IPS DF 6.9 (cell line): ENCODE measurements around the gene UBE2I.

Source experiments
- DNase-seq: peaks from one replicate; pipeline ENCODE4 v3.0.0-alpha.2; 2013; ENCODE audit warnings: low read depth, low spot score
- H3K27ac ChIP-seq: one replicate; pipeline ENCODE4 v1.5.1; 2013; ENCODE audit warnings: low read length, control low read depth
- H3K27me3 ChIP-seq: 2 replicates; pipeline ENCODE4 v1.6.1; 2013; ENCODE audit warnings: mild to moderate bottlenecking, low read length; ENCODE audit not compliant: control insufficient read depth, insufficient read depth
- H3K36me3 ChIP-seq: 2 replicates; pipeline ENCODE4 v1.6.1; 2013; ENCODE audit warnings: low read length; ENCODE audit not compliant: control insufficient read depth, insufficient read depth
- H3K4me1 ChIP-seq: 2 replicates; pipeline ENCODE4 v1.6.1; 2013; ENCODE audit warnings: low read length; ENCODE audit not compliant: control insufficient read depth, insufficient read depth
- H3K4me3 ChIP-seq: 2 replicates; pipeline ENCODE4 v1.5.1; 2013; ENCODE audit warnings: mild to moderate bottlenecking, low read length
- H3K9me3 ChIP-seq: 2 replicates; pipeline ENCODE4 v1.6.1; 2013; ENCODE audit warnings: low read length, inconsistent platforms; ENCODE audit not compliant: control insufficient read depth, insufficient read depth
- WGBS: extraction: QIAGEN DNeasy Blood & Tissue Kit; methylation state at CpG from one replicate; pipeline ENCODE4 v1.1.7; 2013; ENCODE audit warnings: mixed read lengths, missing lambda C conversion rate; ENCODE audit not compliant: insufficient read length, insufficient coverage; 5-methylcytosine and 5-hydroxymethylcytosine counted together

UBE2I gene

GRCh38 chr16:1308977-1309885 lies at the start of gene UBE2I:
Gene UBE2I (plus strand): TSS chr16:1309636. CDS start chr16:1314031, 4,395 bp downstream.
- Histone ChIP-seq H3K27ac (no peak within 1 kb of the TSS), H3K4me1 (peaks cover 4% of the 10 kb centered on the region; the same call in 1 of the 2 replicates), H3K9me3 (no peaks in the 10 kb centered on the region), H3K27me3 (no peaks in the 10 kb centered on the region), H3K4me3 (peak within 1 kb of the TSS; percentile 94), H3K36me3 (peaks cover 13% of the 10 kb centered on the region)
- peak; percentile 89 for DNase-seq
- WGBS, result no CpG with 5 or more reads among the region's 117 CpGs

- Histone ChIP-seq H3K4me1 (peaks cover 5% of the 10 kb centered on the region), H3K9me3 (no peaks in the 10 kb centered on the region), H3K27ac (no peak overlapping the region), H3K4me3 (no peak overlapping the region), H3K36me3 (no peaks in the 10 kb centered on the region; the same call in 1 of the 2 replicates), H3K27me3 (no peaks in the 10 kb centered on the region; the same call in 1 of the 2 replicates)
- no peak for DNase-seq
- no CpG with 5 or more reads among the region's 11 CpGs for WGBS
Measured at GRCh38 chr16:1259760-1260068, 49.7 kb upstream of the UBE2I start.

DNA sequence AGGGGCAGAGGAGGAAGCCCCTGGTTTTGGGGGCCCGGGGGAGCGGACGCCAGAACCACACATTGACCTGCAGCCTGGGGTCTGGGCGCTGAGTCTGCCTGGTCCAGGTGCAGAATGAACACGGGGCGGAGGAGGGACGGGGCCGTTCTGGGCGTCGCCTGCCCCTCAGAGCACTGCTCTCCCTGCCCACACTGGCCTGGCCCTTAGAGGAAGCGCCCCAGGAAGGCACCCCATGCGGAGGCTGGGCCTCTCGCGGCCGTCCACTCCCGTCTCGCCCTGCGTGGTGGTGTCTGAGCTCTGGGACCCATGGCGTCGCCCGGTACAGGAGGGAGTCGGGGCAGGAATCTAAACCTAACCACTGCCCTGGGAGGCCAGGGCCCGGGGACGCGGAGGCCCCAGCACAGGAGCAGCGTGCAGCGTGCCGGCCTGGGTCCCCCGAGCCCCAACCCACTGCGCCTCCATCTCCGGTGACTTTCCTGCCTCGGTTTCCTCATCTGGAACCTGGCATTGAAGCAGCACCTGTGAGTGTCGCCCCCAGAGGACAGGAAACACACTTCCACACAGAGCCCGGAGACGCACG lies 49.2 kb upstream of the UBE2I start:
- no CpG with 5 or more reads among the region's 36 CpGs for WGBS
- Histone ChIP-seq H3K36me3 (no peaks in the 10 kb centered on the region; the same call in 1 of the 2 replicates), H3K27me3 (no peaks in the 10 kb centered on the region; the same call in 1 of the 2 replicates), H3K27ac (no peak overlapping the region), H3K4me1 (peaks cover 7% of the 10 kb centered on the region), H3K4me3 (no peak overlapping the region), H3K9me3 (no peaks in the 10 kb centered on the region)
- no peak for DNase-seq

DNA sequence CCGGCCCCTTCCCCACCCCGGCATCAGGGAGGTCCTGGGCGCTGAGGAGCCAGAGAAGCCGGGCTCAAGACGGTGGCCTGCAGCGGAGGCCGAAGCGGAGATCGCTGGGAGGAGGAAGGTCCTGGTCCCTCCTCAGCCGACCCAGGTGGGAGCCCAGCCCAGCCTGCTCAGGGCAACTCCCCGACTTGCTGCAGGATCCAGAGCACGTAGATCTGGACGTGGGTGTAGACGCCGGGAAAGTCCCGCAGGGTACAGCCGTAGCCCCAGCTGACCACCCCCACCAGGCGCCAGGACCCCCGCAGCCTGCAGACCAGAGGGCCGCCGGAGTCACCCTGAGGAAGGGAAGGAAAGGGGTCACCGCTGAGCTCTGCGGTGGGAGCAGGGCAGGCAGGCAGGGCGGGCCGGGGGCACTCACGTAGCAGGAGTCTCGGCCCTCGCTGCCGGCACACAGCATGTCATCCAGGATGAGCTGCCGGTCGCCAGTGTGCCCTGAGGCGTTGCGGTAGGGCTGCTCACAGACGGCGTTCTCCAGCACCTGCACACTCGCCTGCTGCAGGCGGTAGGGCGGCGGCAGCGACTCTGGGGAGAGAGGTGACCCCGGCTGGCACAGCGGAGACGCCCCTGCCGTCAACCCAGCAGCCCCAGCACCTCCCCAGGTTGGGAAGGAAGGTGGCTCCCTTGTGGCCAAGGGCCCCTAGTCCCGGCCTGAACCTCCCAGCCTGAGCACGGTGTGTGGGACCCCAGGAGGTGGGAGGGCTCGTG lies 48.1 kb upstream of the UBE2I start:
- no peaks in the 10 kb centered on the region; the same call in 1 of the 2 replicates for H3K27me3 ChIP-seq
- no peak for DNase-seq
- WGBS, result no CpG with 5 or more reads among the region's 47 CpGs

GRCh38 chr16:1262210-1262845 lies 47.1 kb upstream of the UBE2I start:
- no CpG with 5 or more reads among the region's 32 CpGs for WGBS
- Histone ChIP-seq H3K4me3 (no peak overlapping the region), H3K9me3 (no peaks in the 10 kb centered on the region)

More for the DNA sequence above, 48.1 kb upstream of the UBE2I start:
- Histone ChIP-seq H3K9me3 (no peaks in the 10 kb centered on the region), H3K4me3 (no peak overlapping the region), H3K27ac (no peak overlapping the region), H3K4me1 (peaks cover 7% of the 10 kb centered on the region), H3K36me3 (no peaks in the 10 kb centered on the region; the same call in 1 of the 2 replicates)

GRCh38 chr16:1262846-1263221 lies 46.6 kb upstream of the UBE2I start:
- Histone ChIP-seq H3K4me1 (peaks cover 7% of the 10 kb centered on the region), H3K9me3 (no peaks in the 10 kb centered on the region), H3K27me3 (no peaks in the 10 kb centered on the region; the same call in 1 of the 2 replicates), H3K4me3 (no peak overlapping the region), H3K27ac (no peak overlapping the region), H3K36me3 (no peaks in the 10 kb centered on the region; the same call in 1 of the 2 replicates)
- no peak for DNase-seq
- WGBS, result no CpG with 5 or more reads among the region's 9 CpGs

More at GRCh38 chr16:1262210-1262845, 47.1 kb upstream of the UBE2I start:
- DNase-seq, result no peak
- Histone ChIP-seq H3K27me3 (no peaks in the 10 kb centered on the region; the same call in 1 of the 2 replicates), H3K27ac (no peak overlapping the region), H3K4me1 (peaks cover 7% of the 10 kb centered on the region), H3K36me3 (no peaks in the 10 kb centered on the region; the same call in 1 of the 2 replicates)

DNA sequence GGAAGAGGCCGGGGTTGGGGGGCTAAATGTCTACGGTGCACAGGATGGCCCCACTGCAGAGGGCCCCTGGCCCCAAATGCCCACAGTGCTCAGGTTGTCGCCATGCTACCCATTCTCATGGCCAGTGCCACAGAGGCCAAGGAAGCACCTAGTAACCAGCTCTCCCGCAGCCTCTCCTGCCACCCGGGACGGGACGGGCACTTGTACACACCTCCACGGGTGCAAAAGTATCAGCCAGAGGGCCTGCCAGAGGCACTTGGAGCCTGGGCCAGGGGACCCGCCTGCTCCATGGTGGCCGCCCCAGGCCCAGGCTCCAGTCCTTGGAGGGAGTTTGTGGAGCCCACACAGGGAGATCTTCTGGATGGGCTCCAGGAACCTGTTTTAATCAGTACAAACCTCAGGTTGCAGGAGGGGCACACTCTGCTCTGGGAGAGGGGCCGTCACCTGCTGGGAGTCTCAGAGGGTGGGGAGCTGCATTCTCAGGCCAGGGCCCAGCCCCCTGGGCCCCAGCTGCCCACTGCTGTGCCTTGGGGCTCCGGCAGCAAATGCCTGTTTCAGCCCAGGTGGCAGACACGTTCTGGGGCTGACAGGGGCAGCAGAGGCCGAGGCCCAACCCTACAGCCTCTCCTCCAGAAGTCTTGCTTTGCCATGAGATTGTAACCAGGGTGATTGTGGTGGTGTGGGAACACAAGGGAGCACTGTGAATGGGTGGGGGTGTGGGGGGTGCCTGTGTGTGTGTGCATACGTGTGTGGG lies 45.7 kb upstream of the UBE2I start:
- Histone ChIP-seq H3K9me3 (no peaks in the 10 kb centered on the region), H3K27ac (no peak overlapping the region), H3K27me3 (no peaks in the 10 kb centered on the region; the same call in 1 of the 2 replicates), H3K4me3 (no peak overlapping the region), H3K36me3 (no peaks in the 10 kb centered on the region; the same call in 1 of the 2 replicates), H3K4me1 (peaks cover 7% of the 10 kb centered on the region)
- no peak for DNase-seq
- WGBS, result no CpG with 5 or more reads among the region's 15 CpGs

DNA sequence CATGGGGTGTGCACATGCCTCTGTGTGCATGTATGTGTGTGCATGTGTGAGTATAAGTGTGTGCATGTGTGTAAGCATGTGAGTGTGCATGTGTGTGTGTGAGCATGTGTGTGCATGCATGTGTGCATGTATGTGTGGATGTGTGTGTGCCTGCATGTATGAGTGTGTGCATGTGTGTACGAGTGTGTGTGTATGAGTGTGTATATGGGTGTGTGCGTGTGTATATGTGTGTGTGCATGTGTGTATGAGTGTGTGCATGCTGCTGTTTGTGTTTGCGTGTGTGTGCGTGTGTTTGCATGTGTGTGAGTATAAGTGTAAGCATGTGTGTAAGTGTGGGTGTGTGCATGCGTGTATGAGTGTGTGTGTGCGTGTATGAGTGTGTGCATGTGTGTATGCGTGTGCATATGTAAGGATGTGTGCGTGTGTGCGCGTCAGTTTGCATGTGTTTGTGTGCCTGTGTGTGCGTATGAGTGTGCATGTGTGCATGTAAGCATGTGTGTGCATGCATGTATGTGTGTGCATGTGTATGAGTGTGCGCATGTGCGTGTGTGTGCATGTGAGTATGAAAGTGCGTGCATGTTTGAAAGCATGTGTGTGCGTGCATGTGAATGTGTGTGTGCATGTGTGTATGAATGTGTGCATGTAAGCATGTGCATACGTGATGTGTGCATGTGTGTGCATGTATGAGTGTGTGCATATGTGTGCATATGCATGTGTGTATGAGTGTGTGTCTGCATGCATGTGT lies 44.9 kb upstream of the UBE2I start:
- Histone ChIP-seq H3K4me1 (peaks cover 5% of the 10 kb centered on the region), H3K36me3 (no peaks in the 10 kb centered on the region), H3K27ac (no peak overlapping the region), H3K9me3 (no peaks in the 10 kb centered on the region), H3K27me3 (no peaks in the 10 kb centered on the region), H3K4me3 (no peak overlapping the region)
- no peak for DNase-seq
- 100% methylated on average over 2 of the region's 16 CpGs for WGBS

DNA sequence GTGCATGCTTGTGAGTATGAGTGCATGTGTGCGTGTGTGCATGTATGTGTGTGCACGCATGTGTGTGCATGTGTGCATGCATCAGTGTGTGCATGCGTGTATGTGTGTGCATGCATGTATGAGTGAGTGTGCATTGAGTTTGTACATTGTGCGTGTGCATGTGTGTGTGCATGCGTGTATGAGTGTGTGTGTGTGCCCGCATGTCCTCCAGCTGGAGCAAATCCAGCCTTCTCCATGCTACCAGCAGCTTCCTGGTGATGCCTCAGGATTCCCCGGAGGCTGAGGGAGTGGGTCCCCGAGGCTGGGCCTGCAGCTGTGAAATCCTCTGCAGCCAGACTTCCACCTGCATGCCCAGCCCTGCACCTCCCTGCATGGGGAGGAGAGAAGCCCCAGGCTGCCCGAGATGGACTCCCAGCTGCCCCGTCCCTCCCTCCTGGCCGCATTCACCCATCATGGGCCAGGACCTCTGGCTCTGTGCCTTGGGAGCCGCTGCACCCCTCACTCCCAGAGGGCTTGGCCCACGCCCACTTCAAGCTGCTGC lies 44.3 kb upstream of the UBE2I start:
- WGBS, result no CpG with 5 or more reads among the region's 13 CpGs

More for the DNA sequence above, 44.3 kb upstream of the UBE2I start:
- Histone ChIP-seq H3K27ac (no peak overlapping the region), H3K36me3 (no peaks in the 10 kb centered on the region), H3K27me3 (no peaks in the 10 kb centered on the region), H3K4me3 (no peak overlapping the region), H3K9me3 (no peaks in the 10 kb centered on the region), H3K4me1 (peaks cover 5% of the 10 kb centered on the region)
- no peak for DNase-seq
